ENCODE results near the gene DLG3. TPM values are rescaled to one million over a fixed set of nuclear protein-coding genes. Genes with fewer than 3 reads are reported as not detected.

Gene DLG3
- total RNA-seq (2021) (41.7 to 46.3 TPM (median 42.8 TPM) in 3 replicates), Bru-seq, nascent RNA (percentile 81 among the genes with signal in this experiment)
- long read RNA-seq, experiment 1, full-length matches to known transcripts: 56 of 137 reads
- long read RNA-seq, experiment 1, partial matches to known transcripts: 25 of 137 reads
- long read RNA-seq, experiment 1, other reads (novel, unspliced or antisense): 56 of 137 reads
- long read RNA-seq, experiment 2, full-length matches to known transcripts: 13 of 47 reads
- long read RNA-seq, experiment 2, partial matches to known transcripts: 4 of 47 reads
- long read RNA-seq, experiment 2, other reads (novel, unspliced or antisense): 30 of 47 reads
- long read RNA-seq, experiment 3, full-length matches to known transcripts: 20 of 28 reads
- long read RNA-seq, experiment 3, partial matches to known transcripts: 3 of 28 reads
- long read RNA-seq, experiment 3, other reads (novel, unspliced or antisense): 5 of 28 reads

DNA sequence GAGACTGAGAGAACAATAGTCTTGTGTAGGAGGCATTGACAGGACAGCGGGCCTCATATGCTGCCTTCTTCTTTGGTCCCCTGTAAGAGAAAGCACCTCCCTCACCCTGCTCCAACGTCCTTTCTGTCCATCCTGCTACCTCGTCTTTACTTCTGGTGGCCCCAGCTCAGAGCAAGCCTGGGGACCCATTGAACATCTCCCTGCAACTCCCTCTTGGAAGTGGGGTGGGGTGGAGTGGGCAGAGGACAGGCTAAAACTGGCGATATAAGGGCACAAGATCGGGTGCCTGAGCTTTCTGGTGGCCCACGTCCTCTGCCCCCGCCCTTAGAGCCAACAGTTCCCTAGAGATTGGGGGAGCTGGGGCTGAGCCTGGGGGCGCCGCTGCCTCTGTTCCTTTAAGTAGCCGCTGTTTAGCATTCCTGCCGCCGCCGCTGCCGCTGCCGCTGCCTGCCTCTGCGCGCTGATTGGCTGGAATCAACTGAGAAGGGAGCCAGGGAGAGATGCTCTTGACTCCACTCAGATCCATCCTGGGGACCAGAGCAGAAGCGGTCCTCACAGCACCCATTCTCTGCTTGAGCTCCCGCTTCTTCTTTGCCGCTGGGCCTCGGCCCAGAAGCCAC, at the start of gene DLG3:
Gene DLG3 (plus strand): TSS at position 510 of the 620 bp plus-strand sequence. CDS start 367 bp downstream, outside the sequence.
- no peak within 1 kb of the TSS for H3K27ac Mint-ChIP-seq
- POLR2A ChIA-PET: interaction anchor here (1.0 kb wide), 1 partner anchor 10 kb away, joined by 4 read pairs; no protein-coding TSS in a partner anchor
- ATAC-seq (peak; percentile 93), DNase-seq (ENCODE audit: low spot score) (peak; percentile 65)
- TF ChIP-seq NFYB (CRISPR knock-in tag; conservative IDR thresholded peaks at IDR 0.05; ENCODE audit: low read depth): peak; percentile 81
- no peak for TF ChIP-seq STAT6 (CRISPR knock-in tag; conservative IDR thresholded peaks at IDR 0.05; ENCODE audit: low read depth)
- TF ChIP-seq ZNF281 (CRISPR knock-in tag; IDR thresholded peaks at IDR 0.05): no peak
- TF ChIP-seq SMAD3 (CRISPR knock-in tag; IDR thresholded peaks at IDR 0.05; ENCODE audit: borderline replicate concordance): no peak
- H3K4me1 Mint-ChIP-seq: no peaks in the 10 kb centered on the region; the same call in 1 of the 2 replicates
- no peaks in the 10 kb centered on the region for H3K36me3 Mint-ChIP-seq
- H3K9me3 Mint-ChIP-seq: no peaks in the 10 kb centered on the region
- peaks cover 42% of the 10 kb centered on the region for H3K27me3 Mint-ChIP-seq (ENCODE audit: low read depth)
- H3K4me3 Mint-ChIP-seq: peak within 1 kb of the TSS; percentile 31
- CTCF ChIA-PET: interaction anchor here (1.0 to 1.7 kb wide), 2 partner anchors 10 to 21 kb away, joined by 6 read pairs; partner anchors contain the start of gene GDPD2

- no peak overlapping the region for H3K4me3 Mint-ChIP-seq
- no peak for DNase-seq (ENCODE audit: low spot score)
- peaks cover 36% of the 10 kb centered on the region for H3K36me3 Mint-ChIP-seq
- ChIA-PET POLR2A (no interaction called here), CTCF (no interaction called here)
- H3K9me3 Mint-ChIP-seq: no peaks in the 10 kb centered on the region
- H3K4me1 Mint-ChIP-seq: no peaks in the 10 kb centered on the region
- no peak for ATAC-seq
- no peak overlapping the region for H3K27ac Mint-ChIP-seq
- H3K27me3 Mint-ChIP-seq (ENCODE audit: low read depth): no peaks in the 10 kb centered on the region
- TF ChIP-seq NR1H2 (CRISPR knock-in tag; IDR thresholded peaks at IDR 0.05) (no peak), HMGXB4 (CRISPR knock-in tag; IDR thresholded peaks at IDR 0.05) (no peak), MXD4 (CRISPR knock-in tag; IDR thresholded peaks at IDR 0.05; ENCODE audit: borderline replicate concordance) (no peak), GTF2I (CRISPR knock-in tag; conservative IDR thresholded peaks at IDR 0.05) (no peak), ESRRA (CRISPR knock-in tag; IDR thresholded peaks at IDR 0.05; ENCODE audit: borderline replicate concordance) (no peak), STAT6 (CRISPR knock-in tag; conservative IDR thresholded peaks at IDR 0.05; ENCODE audit: low read depth) (no peak), RELA (CRISPR knock-in tag; IDR thresholded peaks at IDR 0.05; ENCODE audit: borderline replicate concordance) (no peak), ZNF219 (CRISPR knock-in tag; IDR thresholded peaks at IDR 0.05; ENCODE audit: borderline replicate concordance) (no peak), MLX (CRISPR knock-in tag; IDR thresholded peaks at IDR 0.05) (no peak), ZBTB21 (CRISPR knock-in tag; IDR thresholded peaks at IDR 0.05; ENCODE audit: borderline replicate concordance) (no peak), ZSCAN18 (CRISPR knock-in tag; IDR thresholded peaks at IDR 0.05) (no peak)
- TF ChIP-seq, protein P1, sequence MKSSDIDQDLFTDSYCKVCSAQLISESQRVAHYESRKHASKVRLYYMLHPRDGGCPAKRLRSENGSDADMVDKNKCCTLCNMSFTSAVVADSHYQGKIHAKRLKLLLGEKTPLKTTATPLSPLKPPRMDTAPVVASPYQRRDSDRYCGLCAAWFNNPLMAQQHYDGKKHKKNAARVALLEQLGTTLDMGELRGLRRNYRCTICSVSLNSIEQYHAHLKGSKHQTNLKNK (CRISPR knock-in tag; IDR thresholded peaks at IDR 0.05): no peak
- TF ChIP-seq, protein P2, sequence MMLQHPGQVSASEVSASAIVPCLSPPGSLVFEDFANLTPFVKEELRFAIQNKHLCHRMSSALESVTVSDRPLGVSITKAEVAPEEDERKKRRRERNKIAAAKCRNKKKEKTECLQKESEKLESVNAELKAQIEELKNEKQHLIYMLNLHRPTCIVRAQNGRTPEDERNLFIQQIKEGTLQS (CRISPR knock-in tag; conservative IDR thresholded peaks at IDR 0.05): no peak
Observed at GRCh38 chrX:70398899-70399298, 45.7 kb upstream of the DLG3 start.

All from WTC11 (cell line).